Tongue (tissue), 2 donors: ENCODE data around the gene CNBD2. TPM values are rescaled to one million over a fixed set of nuclear protein-coding genes. Genes with fewer than 3 reads are reported as not detected.
"Not testable (repeated sequence)": the region's sequence is repeated elsewhere in the genome, so short reads cannot be mapped to it uniquely, and the experiment has no call there.

Experiments
- DNase-seq: peaks from one replicate; pipeline ENCODE4 v3.0.0-alpha.2; 2015
- total RNA-seq: library from RNA; depleted of rRNA; stranded (reverse); fragments of >200 nt; gene quantifications from one replicate; pipeline ENCODE4 v1.2.3, GENCODE V29; 2014

CNBD2 gene
- total RNA-seq, 1 donor from 2014 or later = 1.9 TPM

GRCh38 chr20:35975576-35976373 is 7.4 kb downstream of the CNBD2 start:
- no peak for DNase-seq

GRCh38 chr20:35978041-35978513 is 9.7 kb downstream of the CNBD2 start:
- DNase-seq = no peak

GRCh38 chr20:35979544-35979943 is 11.2 kb downstream of the CNBD2 start:
- DNase-seq = no peak

GRCh38 chr20:35981969-35982368 is 13.6 kb downstream of the CNBD2 start:
- no peak for DNase-seq

- DNase-seq = no peak
Observed at GRCh38 chr20:35984382-35984781, 16.0 kb downstream of the CNBD2 start.

GRCh38 chr20:35985806-35986205 is 17.4 kb downstream of the CNBD2 start:
- DNase-seq = no peak

GRCh38 chr20:35988910-35989463 is 20.6 kb downstream of the CNBD2 start:
- DNase-seq = no peak

- peak; percentile 35 for DNase-seq
Observed at GRCh38 chr20:35991142-35991771, 22.9 kb downstream of the CNBD2 start.

- peak; percentile 85 for DNase-seq
Observed at GRCh38 chr20:35992713-35993335, 24.4 kb downstream of the CNBD2 start.

GRCh38 chr20:35994994-35995453 is 26.6 kb downstream of the CNBD2 start:
- peak; percentile 91 for DNase-seq

GRCh38 chr20:35996492-35996891 is 28.1 kb downstream of the CNBD2 start:
- DNase-seq = not testable (repeated sequence)

- not testable (repeated sequence) for DNase-seq
Observed at GRCh38 chr20:36001331-36001730, 32.9 kb downstream of the CNBD2 start.

- DNase-seq = no peak
Observed at GRCh38 chr20:36002855-36003254, 34.5 kb downstream of the CNBD2 start.

GRCh38 chr20:36004045-36004444 is 35.7 kb downstream of the CNBD2 start:
- DNase-seq = no peak

GRCh38 chr20:36008461-36009035 is 40.2 kb downstream of the CNBD2 start:
- DNase-seq = no peak

- no peak for DNase-seq
Observed at GRCh38 chr20:36010076-36010475, 41.7 kb downstream of the CNBD2 start.

- DNase-seq = no peak
Observed at GRCh38 chr20:36010825-36011224, 42.4 kb downstream of the CNBD2 start.

- DNase-seq = no peak
Observed at GRCh38 chr20:36015806-36016403, 47.5 kb downstream of the CNBD2 start.

- peak; percentile 70 for DNase-seq
Observed at GRCh38 chr20:36017048-36017951, 48.9 kb downstream of the CNBD2 start.

GRCh38 chr20:36018208-36018988 is 50.0 kb downstream of the CNBD2 start:
- DNase-seq = no peak
